SKM-1 treated with dmso at 0.1 percent for 144 hours (cell line): ENCODE results near the gene IFNAR1.

Source experiments
- DNase-seq: peaks from one replicate; lab custom pipeline; 2025; ENCODE audit not compliant: unreplicated experiment; lab: John Stamatoyannopoulos, UW

Gene IFNAR1

GRCh38 chr21:33397717-33398116, 72.9 kb downstream of the IFNAR1 start:
- no peak for DNase-seq

- no peak for DNase-seq
Measured at GRCh38 chr21:33398361-33398760, 73.6 kb downstream of the IFNAR1 start.

GRCh38 chr21:33401630-33401992, 76.8 kb downstream of the IFNAR1 start:
- DNase-seq = peak; percentile 62

- peak; percentile 88 for DNase-seq
Measured at GRCh38 chr21:33402001-33402979, 77.5 kb downstream of the IFNAR1 start.

GRCh38 chr21:33403128-33403785, 78.5 kb downstream of the IFNAR1 start, which contains the start of gene IFNGR2:
IFNGR2 (plus strand) TSS chr21:33403413; CDS start chr21:33403544, 131 bp downstream.
- no peak for DNase-seq

- DNase-seq = no peak
Measured at GRCh38 chr21:33403786-33404585, 79.2 kb downstream of the IFNAR1 start.

GRCh38 chr21:33406493-33406892, 81.7 kb downstream of the IFNAR1 start:
- DNase-seq = no peak
